HCT116 (cell line): ENCODE measurements around the gene ABTB2. TPM values are rescaled to one million over a fixed set of nuclear protein-coding genes. Genes with fewer than 3 reads are reported as not detected.

Experiments used
- ATAC-seq: fragments of 200-7000 bp; cut with Tn5 transposase; 2 replicates; pipeline ENCODE4 v1.9.1; 2020; ENCODE audit warnings: mild to moderate bottlenecking, moderate library complexity
- BruUV-seq: library from RNA; stranded (reverse); fragments of 400-500 nt; replicated peaks from 2 replicates; lab custom pipeline; 2021; lab: Mats Ljungman, UMichigan
- CTCF ChIA-PET: fragments of 300-600 bp; sonication (Branson Sonifier 250); formaldehyde crosslinking; loops from one replicate; lab custom pipeline; 2021; ENCODE audit warnings: antibody characterized with exemption; lab: Charles Lee
- POLR2A ChIA-PET: fragments of 300-600, 350-600 bp; sonication (Branson Sonifier 250); formaldehyde crosslinking; loops from one replicate; lab custom pipeline; 2021; ENCODE audit warnings: antibody characterized with exemption; lab: Charles Lee
- RAD21 ChIA-PET, 2 experiments: fragments of 300-600 bp; sonication (Branson Sonifier 250); formaldehyde crosslinking; loops; one replicate each; lab custom pipeline; 2023; ENCODE audit warnings: low total read pairs in 2 of 2; ENCODE audit not compliant: uncharacterized antibody in 2 of 2, unreplicated experiment in 2 of 2, low non-redundant PET in 1 of 2; lab: Charles Lee
- DNase-seq: peaks from one replicate; pipeline ENCODE4 v3.0.0-alpha.2; 2010; ENCODE audit warnings: low read depth, low spot score
- H2AFZ ChIP-seq: fragments of 200-600 bp; shearing (Covaris generic), sonication (generic); 2 replicates; pipeline ENCODE4 v1.6.1; 2017; ENCODE audit warnings: low read depth, mixed run types, mixed read lengths, antibody characterized with exemption, low read length; ENCODE audit not compliant: poor library complexity, severe bottlenecking
- H3K27ac ChIP-seq: 2 replicates; pipeline ENCODE4 v1.5.1; 2012; ENCODE audit warnings: low read depth, low read length
- H3K27me3 ChIP-seq: fragments of 200-600 bp; sonication (generic); 2 replicates; pipeline ENCODE4 v1.6.1; 2016; ENCODE audit warnings: mixed run types, low read length, mixed read lengths; ENCODE audit not compliant: insufficient read depth
- H3K36me3 ChIP-seq, 2 experiments: fragments of 200-500 bp in 1 of 2; fragments of 200-600 bp in 1 of 2; sonication (Bioruptor generic) in 1 of 2; sonication (generic) in 1 of 2; 2 replicates each; pipeline versions ENCODE4 v1.5.1 to v1.6.1; 2014 to 2016; ENCODE audit warnings: low read length in 2 of 2, inconsistent platforms in 1 of 2, mixed read lengths in 1 of 2, mixed run types in 1 of 2; ENCODE audit not compliant: insufficient read depth in 2 of 2, control insufficient read depth in 1 of 2
- H3K4me1 ChIP-seq, 2 experiments: fragments of 200-600 bp in 1 of 2; sonication (generic) in 1 of 2; 2 replicates each; pipeline versions ENCODE4 v1.5.1 to v1.6.1; 2012 to 2017; ENCODE audit warnings: low read length in 2 of 2, inconsistent platforms in 1 of 2, mild to moderate bottlenecking in 1 of 2, mixed read lengths in 1 of 2, mixed run types in 1 of 2, moderate library complexity in 1 of 2; ENCODE audit not compliant: insufficient read depth in 2 of 2, control insufficient read depth in 1 of 2
- H3K4me2 ChIP-seq: fragments of 200-600 bp; sonication (generic); 2 replicates; pipeline ENCODE4 v1.6.1; 2017; ENCODE audit warnings: mixed run types, low read length, mixed read lengths
- H3K4me3 ChIP-seq, 2 experiments: fragments of 200-600 bp in 1 of 2; sonication (generic) in 1 of 2; replicated peaks in 1 of 2; 2 replicates each; pipeline ENCODE4 v1.5.1; 2011 to 2016; ENCODE audit warnings: low read length in 2 of 2, control low read depth in 1 of 2, low read depth in 1 of 2, mild to moderate bottlenecking in 1 of 2, mixed read lengths in 1 of 2, mixed run types in 1 of 2
- H3K79me2 ChIP-seq: fragments of 200-600 bp; sonication (generic); 2 replicates; pipeline ENCODE4 v1.6.1; 2017; ENCODE audit warnings: mild to moderate bottlenecking, mixed run types, low read length, moderate library complexity, mixed read lengths; ENCODE audit not compliant: insufficient read depth
- H3K9ac ChIP-seq: fragments of 200-600 bp; sonication (generic); 2 replicates; pipeline ENCODE4 v1.6.1; 2016; ENCODE audit warnings: low read length, mixed read lengths
- H3K9me2 ChIP-seq: fragments of 200-600 bp; sonication (generic), shearing (Covaris generic); 2 replicates; pipeline ENCODE4 v1.6.1; 2017; ENCODE audit warnings: mixed run types, mild to moderate bottlenecking, moderate library complexity; ENCODE audit not compliant: insufficient read depth
- H3K9me3 ChIP-seq, 2 experiments: fragments of 200-500 bp in 1 of 2; fragments of 200-600 bp in 1 of 2; sonication (Bioruptor generic) in 1 of 2; sonication (generic) in 1 of 2; 2 replicates each; pipeline ENCODE4 v1.6.1; 2014 to 2017; ENCODE audit warnings: low read length in 2 of 2, mixed read lengths in 2 of 2, inconsistent platforms in 1 of 2, low read depth in 1 of 2, mild to moderate bottlenecking in 1 of 2, mixed run types in 1 of 2, moderate library complexity in 1 of 2; ENCODE audit not compliant: control insufficient read depth in 1 of 2, insufficient read depth in 1 of 2
- H4K20me1 ChIP-seq: fragments of 200-600 bp; sonication (generic), shearing (Covaris generic); 2 replicates; pipeline ENCODE4 v1.6.1; 2017; ENCODE audit warnings: mixed run types, mild to moderate bottlenecking, moderate library complexity; ENCODE audit not compliant: insufficient read depth
- ELF1 ChIP-seq: IDR thresholded peaks from 2 replicates; pipeline ENCODE4 v1.6.1; 2012; ENCODE audit warnings: low read depth, borderline replicate concordance
- EZH2 ChIP-seq: fragments of 200-600 bp; sonication (generic); IDR thresholded peaks from 2 replicates; pipeline ENCODE4 v1.6.1; 2017; ENCODE audit warnings: antibody characterized with exemption, mixed run types
- EZH2phosphoT487 ChIP-seq: fragments of 200-600 bp; IDR thresholded peaks from 2 replicates; pipeline ENCODE4 v1.6.1; 2018; ENCODE audit warnings: antibody characterized with exemption, borderline replicate concordance
- JUND ChIP-seq: IDR thresholded peaks from 2 replicates; pipeline ENCODE4 v1.6.1; 2012
- POLR2A ChIP-seq: IDR thresholded peaks from 2 replicates; pipeline ENCODE4 v1.7.0; 2011; ENCODE audit warnings: borderline replicate concordance; ENCODE audit not compliant: insufficient read depth, insufficient read length; ENCODE audit errors: extremely low read depth
- POLR2AphosphoS5 ChIP-seq: IDR thresholded peaks from 2 replicates; pipeline ENCODE4 v1.6.1; 2011; ENCODE audit warnings: mild to moderate bottlenecking, low read depth, low read length, moderate library complexity
- RAD21 ChIP-seq: IDR thresholded peaks from 2 replicates; pipeline ENCODE4 v1.6.1; 2012; ENCODE audit warnings: low read depth, mild to moderate bottlenecking
- SIN3A ChIP-seq: IDR thresholded peaks from 2 replicates; pipeline ENCODE4 v1.6.1; 2012; ENCODE audit warnings: low read depth
- TCF7L2 ChIP-seq: IDR thresholded peaks from 2 replicates; pipeline ENCODE4 v1.7.0; 2011; ENCODE audit warnings: borderline replicate concordance, inconsistent platforms; ENCODE audit not compliant: insufficient read depth, insufficient read length; ENCODE audit errors: extremely low read depth
- YY1 ChIP-seq: IDR thresholded peaks from 2 replicates; pipeline ENCODE4 v1.6.1; 2011; ENCODE audit warnings: low read length, low read depth, moderate library complexity, mild to moderate bottlenecking; ENCODE audit not compliant: insufficient replicate concordance; ENCODE audit errors: extremely low read depth
- ZFX ChIP-seq: fragments of 450-650 bp; IDR thresholded peaks from 2 replicates; pipeline ENCODE4 v1.6.1; 2017
- ZNF274 ChIP-seq: fragments of 200-500 bp; sonication (Bioruptor generic); IDR thresholded peaks from 2 replicates; pipeline ENCODE4 v1.6.1; 2014; ENCODE audit warnings: mild to moderate bottlenecking, low read depth, low read length, inconsistent platforms
- intact Hi-C: fragments of 100-400 bp; cut with micrococcal nuclease; formaldehyde crosslinking; loops from 2 replicates; pipeline ENCODE4 v1.10.0; 2022
- total RNA-seq: library from RNA; stranded (reverse); gene quantifications from one replicate; pipeline ENCODE4 v1.2.1, GENCODE V29; 2021; ENCODE audit not compliant: unreplicated experiment
- TF ChIP-seq, protein P1 (sequence below): IDR thresholded peaks from 2 replicates; pipeline ENCODE4 v1.6.1; 2012
- TF ChIP-seq, protein P2 (sequence below), 3 experiments: fragments of 200-600 bp in 1 of 3; sonication (generic) in 1 of 3; IDR thresholded peaks in 2 of 3; conservative IDR thresholded peaks in 1 of 3; 2 replicates each; pipeline ENCODE4 v1.5.1; 2012 to 2017; ENCODE audit warnings: low read depth in 2 of 3, low read length in 2 of 3, antibody characterized with exemption in 1 of 3, borderline replicate concordance in 1 of 3, control low read depth in 1 of 3, mild to moderate bottlenecking in 1 of 3, mixed read lengths in 1 of 3, mixed run types in 1 of 3, moderate library complexity in 1 of 3; ENCODE audit not compliant: insufficient read depth in 1 of 3

The ABTB2 gene
- total RNA-seq, 1 experiment from 2014 or later: 6.8 TPM

DNA sequence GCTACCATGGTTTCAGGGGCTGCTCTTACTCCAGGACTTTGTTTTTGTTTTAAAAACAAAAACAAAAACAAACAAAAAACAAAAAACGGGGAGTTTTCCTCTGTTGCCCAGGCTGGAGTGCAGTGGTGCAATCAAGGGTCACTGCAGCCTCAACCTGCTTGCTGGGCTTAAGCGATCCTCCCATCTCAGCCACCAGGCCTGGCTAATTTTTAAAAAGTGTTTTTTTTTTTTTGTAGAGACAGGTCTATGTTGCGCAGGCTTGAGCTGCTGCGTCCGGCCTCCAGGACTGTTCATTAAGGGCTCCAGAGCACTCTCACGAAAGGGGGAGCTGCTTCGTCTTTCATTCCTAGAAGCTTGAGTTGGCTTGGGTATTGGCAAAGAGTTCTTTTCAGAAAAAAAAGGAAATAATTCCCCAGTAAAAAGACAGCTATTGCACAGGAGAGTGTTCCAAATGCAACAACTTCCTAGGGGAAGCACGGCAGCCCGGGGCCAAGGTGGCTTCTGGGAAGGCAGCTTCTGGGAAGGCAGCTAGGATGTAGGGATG, 173.9 kb downstream of the ABTB2 start:
- Histone ChIP-seq H3K9ac (no peak overlapping the region), H3K9me3 (no peaks in the 10 kb centered on the region), H4K20me1 (no peaks in the 10 kb centered on the region), H2AFZ (no peak overlapping the region), H3K27ac (no peak overlapping the region), H3K36me3 (no peaks in the 10 kb centered on the region), H3K27me3 (no peaks in the 10 kb centered on the region), H3K4me3 (no peak overlapping the region), H3K79me2 (no peaks in the 10 kb centered on the region), H3K9me2 (no peaks in the 10 kb centered on the region), H3K4me2 (no peak overlapping the region), H3K4me1 (no peaks in the 10 kb centered on the region; a peak in 1 of 4 replicates)
- no peak for TF ChIP-seq POLR2AphosphoS5
- no peak for TF ChIP-seq TCF7L2
- no peak for TF ChIP-seq JUND
- no peak for TF ChIP-seq ZFX
- no peak for TF ChIP-seq EZH2
- no peak for TF ChIP-seq POLR2A
- TF ChIP-seq SIN3A: no peak
- TF ChIP-seq, protein P1, sequence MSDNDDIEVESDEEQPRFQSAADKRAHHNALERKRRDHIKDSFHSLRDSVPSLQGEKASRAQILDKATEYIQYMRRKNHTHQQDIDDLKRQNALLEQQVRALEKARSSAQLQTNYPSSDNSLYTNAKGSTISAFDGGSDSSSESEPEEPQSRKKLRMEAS: no peak
- ChIA-PET POLR2A (no interaction called here), CTCF (interaction anchor here (1.6 kb wide), 1 partner anchor 10 kb away, joined by 4 read pairs; no protein-coding TSS in a partner anchor), RAD21 (no interaction called here)
- no peak for DNase-seq
- ATAC-seq: no peak
- intact Hi-C loops: no loop called here
- BruUV-seq: no TSS peak

DNA sequence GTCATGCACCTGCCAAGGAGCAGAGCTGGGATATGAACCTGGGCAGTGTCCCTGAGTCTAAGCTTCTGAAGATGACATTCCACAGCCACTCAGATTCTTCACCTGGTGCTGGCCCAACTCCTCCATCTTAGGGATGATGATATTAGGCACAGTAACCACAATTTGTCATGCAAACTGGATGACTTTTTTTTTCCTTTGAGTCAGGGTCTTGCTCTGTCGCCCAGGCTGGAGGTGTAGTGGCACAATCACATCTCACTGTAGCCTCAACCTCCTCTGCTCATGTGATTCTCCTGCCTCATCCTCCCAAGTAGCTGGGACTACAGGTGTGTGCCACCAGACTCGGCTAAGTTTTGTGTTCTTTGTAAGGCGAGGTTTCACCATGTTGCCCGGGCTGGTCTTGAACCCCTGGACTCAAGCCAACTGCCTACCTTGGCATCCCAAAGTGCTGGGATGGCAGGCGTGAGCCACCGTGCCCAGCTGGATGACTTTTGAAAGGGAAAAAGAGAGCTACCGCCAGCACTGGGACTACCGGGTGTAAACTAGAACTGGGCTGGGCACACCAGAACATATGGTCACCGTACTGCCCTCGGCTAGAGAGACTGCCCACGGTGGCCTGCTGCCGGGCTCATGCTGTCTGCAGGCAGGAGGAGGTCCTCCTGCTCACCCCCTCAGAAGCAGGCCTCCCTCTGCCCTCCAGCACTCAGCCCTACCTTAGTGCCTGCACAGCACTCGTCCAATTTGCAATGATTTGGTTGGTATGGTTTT, 174.7 kb downstream of the ABTB2 start:
- no peak for ATAC-seq
- no peaks in the 10 kb centered on the region for H3K27me3 ChIP-seq
- no peaks in the 10 kb centered on the region for H4K20me1 ChIP-seq
- no peak overlapping the region for H3K27ac ChIP-seq
- H3K4me1 ChIP-seq: no peaks in the 10 kb centered on the region; a peak in 1 of 4 replicates
- no peaks in the 10 kb centered on the region for H3K9me3 ChIP-seq
- ChIA-PET RAD21 (interaction anchor here in 1 of 2 experiments (1.2 kb wide), 1 partner anchor 9 kb away, joined by 5 read pairs; no protein-coding TSS in a partner anchor), CTCF (no interaction called here), POLR2A (interaction anchor here (1.3 kb wide), 1 partner anchor 51 kb away, joined by 3 read pairs; no protein-coding TSS in a partner anchor)
- no peak for TF ChIP-seq ZNF274
- no peak for TF ChIP-seq RAD21
- TF ChIP-seq, protein P1: no peak
- no peak for TF ChIP-seq POLR2A
- no peak for TF ChIP-seq ELF1
- TF ChIP-seq SIN3A: no peak
- TF ChIP-seq YY1: no peak
- TF ChIP-seq EZH2phosphoT487: no peak
- no peak for TF ChIP-seq POLR2AphosphoS5
- TF ChIP-seq, protein P2, sequence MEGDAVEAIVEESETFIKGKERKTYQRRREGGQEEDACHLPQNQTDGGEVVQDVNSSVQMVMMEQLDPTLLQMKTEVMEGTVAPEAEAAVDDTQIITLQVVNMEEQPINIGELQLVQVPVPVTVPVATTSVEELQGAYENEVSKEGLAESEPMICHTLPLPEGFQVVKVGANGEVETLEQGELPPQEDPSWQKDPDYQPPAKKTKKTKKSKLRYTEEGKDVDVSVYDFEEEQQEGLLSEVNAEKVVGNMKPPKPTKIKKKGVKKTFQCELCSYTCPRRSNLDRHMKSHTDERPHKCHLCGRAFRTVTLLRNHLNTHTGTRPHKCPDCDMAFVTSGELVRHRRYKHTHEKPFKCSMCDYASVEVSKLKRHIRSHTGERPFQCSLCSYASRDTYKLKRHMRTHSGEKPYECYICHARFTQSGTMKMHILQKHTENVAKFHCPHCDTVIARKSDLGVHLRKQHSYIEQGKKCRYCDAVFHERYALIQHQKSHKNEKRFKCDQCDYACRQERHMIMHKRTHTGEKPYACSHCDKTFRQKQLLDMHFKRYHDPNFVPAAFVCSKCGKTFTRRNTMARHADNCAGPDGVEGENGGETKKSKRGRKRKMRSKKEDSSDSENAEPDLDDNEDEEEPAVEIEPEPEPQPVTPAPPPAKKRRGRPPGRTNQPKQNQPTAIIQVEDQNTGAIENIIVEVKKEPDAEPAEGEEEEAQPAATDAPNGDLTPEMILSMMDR (IDR thresholded peaks at IDR 0.05 in 2 of 3, conservative IDR thresholded peaks at IDR 0.05 in 1 of 3; ENCODE audit: borderline replicate concordance in 1 of 3, insufficient read depth in 1 of 3, low read depth in 2 of 3, low read length in 2 of 3): no peak
- no peak for TF ChIP-seq JUND
- no peak for DNase-seq
- no peaks in the 10 kb centered on the region for H3K9me2 ChIP-seq
- H3K4me3 ChIP-seq: no peak overlapping the region
- H2AFZ ChIP-seq: no peak overlapping the region
- no peak overlapping the region for H3K4me2 ChIP-seq
- no peaks in the 10 kb centered on the region for H3K79me2 ChIP-seq
- H3K36me3 ChIP-seq: no peaks in the 10 kb centered on the region
- no peak overlapping the region for H3K9ac ChIP-seq
- no TSS peak for BruUV-seq
- intact Hi-C loops: no loop called here
